Measurements from ENCODE around the gene IMPA2.

Gene IMPA2

GRCh38 chr18:12009581-12010140, 28.4 kb downstream of the IMPA2 start:
- in situ Hi-C loops (cut with MboI; ENCODE audit: low sequenced_read_pairs, unreplicated experiment) = no loop called here
- no peak for DNase-seq (ENCODE audit: low spot score)
- TF ChIP-seq CTCF (IDR thresholded peaks at IDR 0.05; ENCODE audit: borderline replicate concordance, control extremely low read depth, extremely low read depth, insufficient read depth, missing control alignments) = no peak

- DNase-seq (ENCODE audit: low spot score) = no peak
- TF ChIP-seq CTCF (IDR thresholded peaks at IDR 0.05; ENCODE audit: borderline replicate concordance, control extremely low read depth, extremely low read depth, insufficient read depth, missing control alignments) = no peak
- in situ Hi-C loops (cut with MboI; ENCODE audit: low sequenced_read_pairs, unreplicated experiment) = no loop called here
These were observed 29.0 kb downstream of the IMPA2 start for GRCh38 chr18:12010187-12010802.

GRCh38 chr18:12011199-12011956, 30.1 kb downstream of the IMPA2 start:
- DNase-seq (ENCODE audit: low spot score) = no peak
- TF ChIP-seq CTCF (IDR thresholded peaks at IDR 0.05; ENCODE audit: borderline replicate concordance, control extremely low read depth, extremely low read depth, insufficient read depth, missing control alignments) = no peak
- in situ Hi-C loops (cut with MboI; ENCODE audit: low sequenced_read_pairs, unreplicated experiment) = no loop called here

- no peak for TF ChIP-seq CTCF (IDR thresholded peaks at IDR 0.05; ENCODE audit: borderline replicate concordance, control extremely low read depth, extremely low read depth, insufficient read depth, missing control alignments)
- in situ Hi-C loops (cut with MboI; ENCODE audit: low sequenced_read_pairs, unreplicated experiment) = no loop called here
- DNase-seq (ENCODE audit: low spot score) = no peak
These were observed 30.7 kb downstream of the IMPA2 start for GRCh38 chr18:12011957-12012549.

GRCh38 chr18:12012697-12013096, 31.4 kb downstream of the IMPA2 start:
- TF ChIP-seq CTCF (IDR thresholded peaks at IDR 0.05; ENCODE audit: borderline replicate concordance, control extremely low read depth, extremely low read depth, insufficient read depth, missing control alignments) = no peak
- DNase-seq (ENCODE audit: low spot score) = no peak
- in situ Hi-C loops (cut with MboI; ENCODE audit: low sequenced_read_pairs, unreplicated experiment) = no loop called here

GRCh38 chr18:12013186-12013916, 32.0 kb downstream of the IMPA2 start:
- no peak for TF ChIP-seq CTCF (IDR thresholded peaks at IDR 0.05; ENCODE audit: borderline replicate concordance, control extremely low read depth, extremely low read depth, insufficient read depth, missing control alignments)
- in situ Hi-C loops (cut with MboI; ENCODE audit: low sequenced_read_pairs, unreplicated experiment) = no loop called here
- DNase-seq (ENCODE audit: low spot score) = no peak

All from GM13976 (cell line).